ENCODE results near the gene GPR33. TPM values are rescaled to one million over a fixed set of nuclear protein-coding genes. Genes with fewer than 3 reads are reported as not detected.

The GPR33 gene
- total and polyA plus RNA-seq, 2 of the 8 experiments (the other 6 are each of a cell fraction or from before 2014, with no cell fraction given): not detected

DNA sequence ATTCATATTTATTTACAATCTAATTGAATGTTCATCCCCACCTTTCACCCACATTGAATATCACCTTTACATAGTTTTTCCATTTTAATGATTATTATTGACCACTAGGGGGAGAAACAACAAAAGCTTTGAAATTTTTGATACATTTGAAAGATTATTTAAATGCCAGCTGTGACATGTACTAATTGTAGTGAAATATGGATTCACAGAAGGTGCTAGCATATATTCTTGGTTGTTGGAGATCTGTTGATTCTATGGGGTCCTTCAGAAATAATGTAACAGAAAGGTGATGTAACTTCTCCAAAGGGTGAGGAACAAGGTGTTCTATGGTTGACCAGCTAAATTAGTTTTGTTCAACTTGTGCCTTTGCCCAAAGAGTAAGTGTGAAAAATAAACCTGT, 22.4 kb upstream of the GPR33 start:
- H3K27ac ChIP-seq (ENCODE audit: low read depth, low read length): no peak overlapping the region
- H3K79me2 ChIP-seq (ENCODE audit: control insufficient read depth in 1 of 2, insufficient read depth in 2 of 2, low read length in 2 of 2): no peaks in the 10 kb centered on the region
- no peak overlapping the region for H2BK12ac ChIP-seq (ENCODE audit: low read depth, low read length)
- H3K18ac ChIP-seq (ENCODE audit: extremely low read depth, low read length): no peak overlapping the region
- no peak overlapping the region for H2AK5ac ChIP-seq (ENCODE audit: low read depth, low read length)
- no peak overlapping the region for H3K4me2 ChIP-seq (ENCODE audit: insufficient read depth in 1 of 2, low read depth in 2 of 2, low read length in 2 of 2)
- no peaks in the 10 kb centered on the region for H3K36me3 ChIP-seq (ENCODE audit: control insufficient read depth in 2 of 4, insufficient read depth in 4 of 4, low read length in 3 of 4)
- TF ChIP-seq RAD21 (IDR thresholded peaks at IDR 0.05 in 1 of 2, conservative IDR thresholded peaks at IDR 0.05 in 1 of 2; ENCODE audit: low read depth in 2 of 2, low read length in 2 of 2) (peak in 1 of 2 experiments; percentile 39; a peak in 3 of 4 replicates), POU5F1 (IDR thresholded peaks at IDR 0.05; ENCODE audit: low read depth, low read length) (no peak), ZNF274 (IDR thresholded peaks at IDR 0.05; ENCODE audit: borderline replicate concordance, extremely low read depth, low read length) (no peak)
- TF ChIP-seq, protein P1, sequence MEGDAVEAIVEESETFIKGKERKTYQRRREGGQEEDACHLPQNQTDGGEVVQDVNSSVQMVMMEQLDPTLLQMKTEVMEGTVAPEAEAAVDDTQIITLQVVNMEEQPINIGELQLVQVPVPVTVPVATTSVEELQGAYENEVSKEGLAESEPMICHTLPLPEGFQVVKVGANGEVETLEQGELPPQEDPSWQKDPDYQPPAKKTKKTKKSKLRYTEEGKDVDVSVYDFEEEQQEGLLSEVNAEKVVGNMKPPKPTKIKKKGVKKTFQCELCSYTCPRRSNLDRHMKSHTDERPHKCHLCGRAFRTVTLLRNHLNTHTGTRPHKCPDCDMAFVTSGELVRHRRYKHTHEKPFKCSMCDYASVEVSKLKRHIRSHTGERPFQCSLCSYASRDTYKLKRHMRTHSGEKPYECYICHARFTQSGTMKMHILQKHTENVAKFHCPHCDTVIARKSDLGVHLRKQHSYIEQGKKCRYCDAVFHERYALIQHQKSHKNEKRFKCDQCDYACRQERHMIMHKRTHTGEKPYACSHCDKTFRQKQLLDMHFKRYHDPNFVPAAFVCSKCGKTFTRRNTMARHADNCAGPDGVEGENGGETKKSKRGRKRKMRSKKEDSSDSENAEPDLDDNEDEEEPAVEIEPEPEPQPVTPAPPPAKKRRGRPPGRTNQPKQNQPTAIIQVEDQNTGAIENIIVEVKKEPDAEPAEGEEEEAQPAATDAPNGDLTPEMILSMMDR (IDR thresholded peaks at IDR 0.05; ENCODE audit: control extremely low read depth in 1 of 3, insufficient read depth in 1 of 3, low read depth in 1 of 3, low read length in 3 of 3): peak in 1 of 3 experiments; percentile 16; a peak in 2 of 4 replicates
- no peak overlapping the region for H3K9ac ChIP-seq (replicated peaks in 1 of 4; ENCODE audit: extremely low read depth in 1 of 4, low read depth in 3 of 4, low read length in 3 of 4)
- no peak overlapping the region for H4K91ac ChIP-seq (replicated peaks; ENCODE audit: insufficient read length, low read length)
- H3K9me3 ChIP-seq (ENCODE audit: insufficient read depth in 2 of 2, low read depth in 1 of 2, low read length in 1 of 2): no peaks in the 10 kb centered on the region
- H3K4me3 ChIP-seq (ENCODE audit: extremely low read depth in 1 of 4, insufficient read depth in 2 of 4, low read depth in 3 of 4, low read length in 4 of 4): no peak overlapping the region
- H3K4me1 ChIP-seq (replicated peaks in 1 of 4; ENCODE audit: control insufficient read depth in 3 of 4, insufficient read depth in 4 of 4, low read length in 3 of 4): no peaks in the 10 kb centered on the region
- no peak overlapping the region for H3K23ac ChIP-seq (ENCODE audit: insufficient read length)
- H4K5ac ChIP-seq (ENCODE audit: insufficient read length, low read depth, low read length): no peak overlapping the region
- H4K20me1 ChIP-seq (replicated peaks in 1 of 2; ENCODE audit: control insufficient read depth in 1 of 2, insufficient read depth in 2 of 2, low read length in 2 of 2): no peaks in the 10 kb centered on the region
- no peak overlapping the region for H2AFZ ChIP-seq (ENCODE audit: low read length)
- no peak overlapping the region for H3K14ac ChIP-seq (ENCODE audit: insufficient read length)
- DNase-seq (ENCODE audit: low read depth in 1 of 2, low spot score in 2 of 2) (no peak), FAIRE-seq (no peak)
- no peaks in the 10 kb centered on the region for H3K79me1 ChIP-seq (ENCODE audit: low read depth, low read length)
- no peak overlapping the region for H4K8ac ChIP-seq (ENCODE audit: extremely low read depth, insufficient read depth, low read length)
- no peaks in the 10 kb centered on the region for H3K23me2 ChIP-seq (ENCODE audit: low read depth, low read length)
- H2BK5ac ChIP-seq (ENCODE audit: low read depth, low read length): no peak overlapping the region
- H2BK20ac ChIP-seq (ENCODE audit: low read length): no peak overlapping the region
- ChIA-PET POLR2A (ENCODE audit: partially characterized antibody) (no interaction called here), CTCF (ENCODE audit: partially characterized antibody) (interaction anchor here (0.6 to 1.2 kb wide), 7 partner anchors 8 to 743 kb away, joined by 3 to 6 read pairs (median 4); no protein-coding TSS in a partner anchor)
- no peak overlapping the region for H2BK15ac ChIP-seq (ENCODE audit: low read length)
- no peak overlapping the region for H3K56ac ChIP-seq (replicated peaks; ENCODE audit: insufficient read length, low read depth, low read length)
- no peak overlapping the region for H2BK120ac ChIP-seq (replicated peaks; ENCODE audit: low read depth, low read length)
- no peaks in the 10 kb centered on the region for H3K27me3 ChIP-seq (replicated peaks in 1 of 4; ENCODE audit: control insufficient read depth in 3 of 4, extremely low read depth in 1 of 4, insufficient read depth in 3 of 4, low read length in 3 of 4)
- H3K4ac ChIP-seq (replicated peaks; ENCODE audit: insufficient read length, low read depth, low read length): no peak overlapping the region

All from H1 (cell line).